GM23338 (cell line): ENCODE results near the gene ARHGEF16. TPM values are rescaled to one million over a fixed set of nuclear protein-coding genes. Genes with fewer than 3 reads are reported as not detected.

ENCODE experiments used
- ATAC-seq: fragments of 200-7000 bp; cut with Tn5 transposase; 3 replicates; pipeline ENCODE4 v1.9.1; 2020
- DNase-seq: peaks from one replicate; pipeline ENCODE4 v3.0.0-alpha.2; 2015; ENCODE audit warnings: low spot score
- H2AFZ ChIP-seq: fragments of 200-600 bp; sonication (generic); 2 replicates; pipeline ENCODE4 v1.8.0; 2016; ENCODE audit warnings: antibody characterized with exemption, mild to moderate bottlenecking, moderate library complexity
- H3F3A ChIP-seq: fragments of 200-600 bp; sonication (generic); replicated peaks from 2 replicates; pipeline ENCODE4 v1.8.0; 2017; ENCODE audit warnings: antibody characterized with exemption, mixed run types, low read depth
- H3K27ac ChIP-seq: fragments of 200-600 bp; sonication (generic); 2 replicates; pipeline ENCODE4 v1.6.1; 2016; ENCODE audit warnings: low read depth
- H3K27me3 ChIP-seq: fragments of 200-600 bp; sonication (generic); 2 replicates; pipeline ENCODE4 v1.8.0; 2016; ENCODE audit warnings: mild to moderate bottlenecking, mixed run types, moderate library complexity; ENCODE audit not compliant: insufficient read depth
- H3K36me3 ChIP-seq: fragments of 200-600 bp; sonication (generic); 2 replicates; pipeline ENCODE4 v1.8.0; 2016; ENCODE audit warnings: mild to moderate bottlenecking; ENCODE audit not compliant: insufficient read depth
- H3K4me1 ChIP-seq: fragments of 200-600 bp; sonication (generic); 2 replicates; pipeline ENCODE4 v1.8.0; 2016; ENCODE audit warnings: mild to moderate bottlenecking, moderate library complexity; ENCODE audit not compliant: insufficient read depth
- H3K4me2 ChIP-seq: fragments of 200-600 bp; sonication (generic); 2 replicates; pipeline ENCODE4 v1.7.1; 2017; ENCODE audit warnings: mixed run types
- H3K4me3 ChIP-seq: fragments of 200-600 bp; sonication (generic); 2 replicates; pipeline ENCODE4 v1.6.1; 2016; ENCODE audit warnings: mixed run types
- H3K79me2 ChIP-seq: fragments of 200-600 bp; sonication (generic); replicated peaks from 2 replicates; pipeline ENCODE4 v1.8.0; 2017; ENCODE audit warnings: mild to moderate bottlenecking; ENCODE audit not compliant: insufficient read depth
- H3K9me2 ChIP-seq: fragments of 200-600 bp; sonication (generic); 2 replicates; pipeline ENCODE4 v1.8.0; 2017; ENCODE audit not compliant: insufficient read depth
- H4K20me1 ChIP-seq: fragments of 200-600 bp; sonication (generic); replicated peaks from 2 replicates; pipeline ENCODE4 v1.8.0; 2017; ENCODE audit warnings: mild to moderate bottlenecking; ENCODE audit not compliant: insufficient read depth
- H3K27ac Mint-ChIP-seq: 2 replicates; pipeline ENCODE4 v1.8.0; 2020; ENCODE audit warnings: inconsistent platforms, mild to moderate bottlenecking, moderate library complexity, mixed read lengths
- H3K27me3 Mint-ChIP-seq: 3 replicates; pipeline ENCODE4 v1.8.0; 2022; ENCODE audit warnings: low read depth, mild to moderate bottlenecking, moderate library complexity, mixed read lengths, inconsistent platforms; ENCODE audit not compliant: insufficient read depth, poor library complexity
- H3K36me3 Mint-ChIP-seq: 3 replicates; pipeline ENCODE4 v1.8.0; 2021; ENCODE audit warnings: low read depth, mild to moderate bottlenecking, inconsistent platforms, moderate library complexity, mixed read lengths
- H3K4me1 Mint-ChIP-seq: 3 replicates; pipeline ENCODE4 v1.8.0; 2020; ENCODE audit warnings: mild to moderate bottlenecking, inconsistent platforms, mixed read lengths
- H3K4me3 Mint-ChIP-seq: 3 replicates; pipeline ENCODE4 v1.8.0; 2021; ENCODE audit warnings: moderate library complexity, mild to moderate bottlenecking, inconsistent platforms, mixed read lengths
- H3K9me3 Mint-ChIP-seq: 3 replicates; pipeline ENCODE4 v1.8.0; 2020; ENCODE audit warnings: moderate library complexity, mild to moderate bottlenecking, inconsistent platforms, mixed read lengths
- EZH2phosphoT487 ChIP-seq: fragments of 200-600 bp; sonication (generic); IDR thresholded peaks from one replicate; pipeline ENCODE4 v1.8.1; 2018; ENCODE audit warnings: antibody characterized with exemption; ENCODE audit not compliant: unreplicated experiment
- JUNB ChIP-seq: IDR thresholded peaks from one replicate; pipeline ENCODE4 v1.6.1; 2016; ENCODE audit warnings: antibody characterized with exemption; ENCODE audit not compliant: unreplicated experiment
- NANOG ChIP-seq: IDR thresholded peaks from 2 replicates; pipeline ENCODE4 v1.6.1; 2016; ENCODE audit warnings: antibody characterized with exemption, borderline replicate concordance
- POLR2AphosphoS5 ChIP-seq: IDR thresholded peaks from 2 replicates; pipeline ENCODE4 v1.6.1; 2016; ENCODE audit warnings: antibody characterized with exemption, low read depth
- ZNF114 ChIP-seq: fragments of 250-450 bp; sonication (Bioruptor Pico); IDR thresholded peaks from 2 replicates; pipeline ENCODE4 v1.5.0; 2020; ENCODE audit warnings: mild to moderate bottlenecking, moderate library complexity
- ZNF331 ChIP-seq: fragments of 250-450 bp; sonication (Bioruptor Pico); IDR thresholded peaks from 2 replicates; pipeline ENCODE4 v1.5.0; 2020; ENCODE audit warnings: low read depth, mild to moderate bottlenecking, moderate library complexity
- ZNF462 ChIP-seq: fragments of 250-450 bp; sonication (Bioruptor Pico); IDR thresholded peaks from 2 replicates; pipeline ENCODE4 v1.5.0; 2020; ENCODE audit warnings: mild to moderate bottlenecking, moderate library complexity
- polyA plus RNA-seq: library from polyadenylated mRNA; unstranded; fragments of >200 nt; fragmentation: Nextera tagmentation; extraction: Ambion mirVana; gene quantifications from 2 replicates; pipeline ENCODE4 v1.2.1, GENCODE V29; 2016
- total RNA-seq: library from RNA; depleted of rRNA; stranded (reverse); fragments of >200 nt; shearing (Covaris generic); gene quantifications from 2 replicates; pipeline ENCODE4 v1.2.3, GENCODE V29; 2014
- TF ChIP-seq, protein P1 (sequence below): IDR thresholded peaks from one replicate; pipeline ENCODE4 v1.6.1; 2018; ENCODE audit warnings: antibody characterized with exemption; ENCODE audit not compliant: unreplicated experiment
- TF ChIP-seq, protein P2 (sequence below): IDR thresholded peaks from 2 replicates; pipeline ENCODE4 v1.6.1; 2016; ENCODE audit warnings: antibody characterized with exemption

ARHGEF16 gene
- total and polyA plus RNA-seq, 2 experiments from 2014 or later, result 12.2 to 29.3 TPM

- H4K20me1 ChIP-seq, result no peaks in the 10 kb centered on the region
- H2AFZ ChIP-seq, result no peak overlapping the region
- H3K36me3 Mint-ChIP-seq, result no peaks in the 10 kb centered on the region
- H3K4me1 Mint-ChIP-seq, result peaks cover 8% of the 10 kb centered on the region; the same call in 2 of the 3 replicates
- H3K36me3 ChIP-seq, result no peaks in the 10 kb centered on the region
- H3K79me2 ChIP-seq, result no peaks in the 10 kb centered on the region
- no peak overlapping the region for H3K4me2 ChIP-seq
- H3K4me1 ChIP-seq, result no peaks in the 10 kb centered on the region
- no peak overlapping the region for H3K4me3 ChIP-seq
- no peaks in the 10 kb centered on the region for H3K27me3 ChIP-seq
- H3K27ac ChIP-seq, result no peak overlapping the region
- TF ChIP-seq POLR2AphosphoS5, result no peak
- TF ChIP-seq EZH2phosphoT487, result no peak
- no peak for TF ChIP-seq ZNF331 (CRISPR knock-in tag)
- TF ChIP-seq, protein P1, sequence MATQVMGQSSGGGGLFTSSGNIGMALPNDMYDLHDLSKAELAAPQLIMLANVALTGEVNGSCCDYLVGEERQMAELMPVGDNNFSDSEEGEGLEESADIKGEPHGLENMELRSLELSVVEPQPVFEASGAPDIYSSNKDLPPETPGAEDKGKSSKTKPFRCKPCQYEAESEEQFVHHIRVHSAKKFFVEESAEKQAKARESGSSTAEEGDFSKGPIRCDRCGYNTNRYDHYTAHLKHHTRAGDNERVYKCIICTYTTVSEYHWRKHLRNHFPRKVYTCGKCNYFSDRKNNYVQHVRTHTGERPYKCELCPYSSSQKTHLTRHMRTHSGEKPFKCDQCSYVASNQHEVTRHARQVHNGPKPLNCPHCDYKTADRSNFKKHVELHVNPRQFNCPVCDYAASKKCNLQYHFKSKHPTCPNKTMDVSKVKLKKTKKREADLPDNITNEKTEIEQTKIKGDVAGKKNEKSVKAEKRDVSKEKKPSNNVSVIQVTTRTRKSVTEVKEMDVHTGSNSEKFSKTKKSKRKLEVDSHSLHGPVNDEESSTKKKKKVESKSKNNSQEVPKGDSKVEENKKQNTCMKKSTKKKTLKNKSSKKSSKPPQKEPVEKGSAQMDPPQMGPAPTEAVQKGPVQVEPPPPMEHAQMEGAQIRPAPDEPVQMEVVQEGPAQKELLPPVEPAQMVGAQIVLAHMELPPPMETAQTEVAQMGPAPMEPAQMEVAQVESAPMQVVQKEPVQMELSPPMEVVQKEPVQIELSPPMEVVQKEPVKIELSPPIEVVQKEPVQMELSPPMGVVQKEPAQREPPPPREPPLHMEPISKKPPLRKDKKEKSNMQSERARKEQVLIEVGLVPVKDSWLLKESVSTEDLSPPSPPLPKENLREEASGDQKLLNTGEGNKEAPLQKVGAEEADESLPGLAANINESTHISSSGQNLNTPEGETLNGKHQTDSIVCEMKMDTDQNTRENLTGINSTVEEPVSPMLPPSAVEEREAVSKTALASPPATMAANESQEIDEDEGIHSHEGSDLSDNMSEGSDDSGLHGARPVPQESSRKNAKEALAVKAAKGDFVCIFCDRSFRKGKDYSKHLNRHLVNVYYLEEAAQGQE, result no peak
- TF ChIP-seq ZNF114 (CRISPR knock-in tag), result no peak
- H3K9me3 Mint-ChIP-seq, result no peaks in the 10 kb centered on the region
- H3K4me3 Mint-ChIP-seq, result no peak overlapping the region
- DNase-seq (no peak), ATAC-seq (no peak)
- H3F3A ChIP-seq, result no peaks in the 10 kb centered on the region
- H3K27ac Mint-ChIP-seq, result no peak overlapping the region
- H3K9me2 ChIP-seq, result no peaks in the 10 kb centered on the region
- H3K27me3 Mint-ChIP-seq, result peaks cover 7% of the 10 kb centered on the region
Measured at GRCh38 chr1:3428899-3429298, 25.6 kb upstream of the ARHGEF16 start.

DNA sequence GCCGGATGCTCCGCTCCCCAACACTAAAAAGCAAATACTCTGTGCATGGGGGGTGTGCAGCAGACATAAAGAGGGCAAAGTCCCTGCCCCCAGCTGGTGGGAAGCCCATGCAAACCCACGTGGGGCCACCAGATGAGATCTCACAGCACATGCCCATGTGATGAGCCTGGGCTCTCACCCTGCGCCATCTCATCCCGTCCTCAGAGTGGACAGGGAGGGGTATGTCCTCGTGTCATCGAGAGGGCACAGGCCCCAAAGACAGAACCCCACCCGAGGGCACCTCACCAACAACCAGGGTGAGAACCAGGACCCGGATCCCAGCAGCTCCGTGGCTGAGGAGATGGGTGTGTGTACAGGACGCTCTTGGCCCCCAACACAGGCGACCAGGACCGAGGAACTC, 25.1 kb upstream of the ARHGEF16 start:
- no peaks in the 10 kb centered on the region for H3K36me3 ChIP-seq
- no peak overlapping the region for H3K4me3 Mint-ChIP-seq
- H3K27ac Mint-ChIP-seq, result no peak overlapping the region
- H3K27me3 ChIP-seq, result no peaks in the 10 kb centered on the region
- no peak for DNase-seq
- no peak overlapping the region for H3K4me2 ChIP-seq
- H3F3A ChIP-seq, result no peaks in the 10 kb centered on the region
- no peaks in the 10 kb centered on the region for H3K9me2 ChIP-seq
- no peaks in the 10 kb centered on the region for H3K79me2 ChIP-seq
- no peak overlapping the region for H3K4me3 ChIP-seq
- H3K4me1 ChIP-seq, result no peaks in the 10 kb centered on the region
- H3K27ac ChIP-seq, result no peak overlapping the region
- no peaks in the 10 kb centered on the region for H3K9me3 Mint-ChIP-seq
- no peak overlapping the region for H2AFZ ChIP-seq
- H3K27me3 Mint-ChIP-seq, result peaks cover 7% of the 10 kb centered on the region
- H4K20me1 ChIP-seq, result no peaks in the 10 kb centered on the region
- H3K36me3 Mint-ChIP-seq, result no peaks in the 10 kb centered on the region
- no peak for ATAC-seq
- peaks cover 8% of the 10 kb centered on the region; the same call in 2 of the 3 replicates for H3K4me1 Mint-ChIP-seq
- TF ChIP-seq NANOG (no peak), ZNF462 (CRISPR knock-in tag) (no peak), JUNB (no peak), POLR2AphosphoS5 (no peak), ZNF114 (CRISPR knock-in tag) (no peak)
- TF ChIP-seq, protein P2, sequence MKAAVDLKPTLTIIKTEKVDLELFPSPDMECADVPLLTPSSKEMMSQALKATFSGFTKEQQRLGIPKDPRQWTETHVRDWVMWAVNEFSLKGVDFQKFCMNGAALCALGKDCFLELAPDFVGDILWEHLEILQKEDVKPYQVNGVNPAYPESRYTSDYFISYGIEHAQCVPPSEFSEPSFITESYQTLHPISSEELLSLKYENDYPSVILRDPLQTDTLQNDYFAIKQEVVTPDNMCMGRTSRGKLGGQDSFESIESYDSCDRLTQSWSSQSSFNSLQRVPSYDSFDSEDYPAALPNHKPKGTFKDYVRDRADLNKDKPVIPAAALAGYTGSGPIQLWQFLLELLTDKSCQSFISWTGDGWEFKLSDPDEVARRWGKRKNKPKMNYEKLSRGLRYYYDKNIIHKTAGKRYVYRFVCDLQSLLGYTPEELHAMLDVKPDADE, result no peak
